Posterior vena cava (tissue), 2 donors: Measurements from ENCODE around the gene PTPN20. TPM values are rescaled to one million over a fixed set of nuclear protein-coding genes. Genes with fewer than 3 reads are reported as not detected.
"Not testable (repeated sequence)": the region's sequence is repeated elsewhere in the genome, so short reads cannot be mapped to it uniquely, and the experiment has no call there.

ENCODE experiments used
- DNase-seq: peaks from one replicate; pipeline ENCODE4 v3.0.0-alpha.2; 2020; ENCODE audit warnings: low spot score
- intact Hi-C, 2 donors: fragments of 100-400 bp; cut with DNase I; formaldehyde crosslinking; loops; one replicate each; pipeline versions ENCODE4 v1.14.1 to v1.14.2; 2022 to 2023
- total RNA-seq, 2 donors: library from RNA; stranded (reverse); fragmentation: NEBNext Ultra II Directional; extraction: Animal tissue kit (Norgen Biotek cat#: 25700); gene quantifications; one replicate each; pipeline ENCODE4 v1.2.1, GENCODE V29; 2021
- donor health status: DM: yes; HTN: yes; CAD: no.
- donor health status: DM: yes; HTN: yes; CAD: no.

PTPN20 gene
- total RNA-seq, 2 donors from 2014 or later, result 1.1 to 1.3 TPM

- DNase-seq, result not testable (repeated sequence)
Observed at GRCh38 chr10:46941091-46941490, 29.9 kb downstream of the PTPN20 start.

GRCh38 chr10:46948687-46949518, 37.7 kb downstream of the PTPN20 start:
- DNase-seq, intact Hi-C loops: not testable (repeated sequence)

More at GRCh38 chr10:46941091-46941490, 29.9 kb downstream of the PTPN20 start:
- intact Hi-C loops, result not testable (repeated sequence)

- intact Hi-C loops, DNase-seq: not testable (repeated sequence)
Observed at GRCh38 chr10:46952540-46952939, 41.3 kb downstream of the PTPN20 start.

- DNase-seq, intact Hi-C loops: not testable (repeated sequence)
Observed at GRCh38 chr10:46960742-46961141, 49.5 kb downstream of the PTPN20 start.

- intact Hi-C loops, DNase-seq: not testable (repeated sequence)
Observed at GRCh38 chr10:46963356-46963755, 52.1 kb downstream of the PTPN20 start.

GRCh38 chr10:46967013-46967412, 55.8 kb downstream of the PTPN20 start:
- intact Hi-C loops, DNase-seq: not testable (repeated sequence)

- intact Hi-C loops, DNase-seq: not testable (repeated sequence)
Observed at GRCh38 chr10:46980223-46980622, 69.0 kb downstream of the PTPN20 start.

- not testable (repeated sequence) for DNase-seq
Observed at GRCh38 chr10:46987233-46987924, 76.2 kb downstream of the PTPN20 start.

GRCh38 chr10:46992803-46993561, 81.8 kb downstream of the PTPN20 start:
- DNase-seq, result peak; percentile 87
- intact Hi-C loops, result no loop called here

More at GRCh38 chr10:46987233-46987924, 76.2 kb downstream of the PTPN20 start:
- intact Hi-C loops, result not testable (repeated sequence)

GRCh38 chr10:46995234-46995633, 84.0 kb downstream of the PTPN20 start:
- no peak for DNase-seq
- intact Hi-C loops, result no loop called here

- DNase-seq, result no peak
- intact Hi-C loops, result no loop called here
Observed at GRCh38 chr10:46998192-46998591, 87.0 kb downstream of the PTPN20 start.

- DNase-seq, result no peak
- intact Hi-C loops, result no loop called here
Observed at GRCh38 chr10:46998595-46998994, 87.4 kb downstream of the PTPN20 start.

- DNase-seq, result no peak
- intact Hi-C loops, result no loop called here
Observed at GRCh38 chr10:46999217-46999616, 88.0 kb downstream of the PTPN20 start.

GRCh38 chr10:47008769-47009168, 97.5 kb downstream of the PTPN20 start:
- intact Hi-C loops, result no loop called here
- DNase-seq, result no peak

GRCh38 chr10:47009215-47009838, 98.1 kb downstream of the PTPN20 start:
- intact Hi-C loops, result no loop called here
- peak; percentile 54 for DNase-seq

- DNase-seq, result no peak
- intact Hi-C loops, result no loop called here
Observed at GRCh38 chr10:47010036-47010435, 98.8 kb downstream of the PTPN20 start.

GRCh38 chr10:47012214-47012613, 101.0 kb downstream of the PTPN20 start:
- intact Hi-C loops, result no loop called here
- DNase-seq, result no peak

- DNase-seq, result peak; percentile 92
- intact Hi-C loops, result no loop called here
Observed at GRCh38 chr10:47013507-47014154, 102.4 kb downstream of the PTPN20 start.

- no peak for DNase-seq
Observed at GRCh38 chr10:47015404-47015803, 104.2 kb downstream of the PTPN20 start.

More at GRCh38 chr10:47015404-47015803, 104.2 kb downstream of the PTPN20 start:
- intact Hi-C loops, result no loop called here
